A673 (cell line): ENCODE data around the gene EGR1. TPM values are rescaled to one million over a fixed set of nuclear protein-coding genes. Genes with fewer than 3 reads are reported as not detected.

Source experiments
- BruUV-seq: library from RNA; stranded (reverse); fragments of 400-500 nt; replicated peaks from 2 replicates; lab custom pipeline; 2021; lab: Mats Ljungman, UMichigan
- CTCF ChIA-PET: fragments of 300-600 bp; sonication (Branson Sonifier 250); formaldehyde crosslinking; loops from one replicate; lab custom pipeline; 2022; ENCODE audit warnings: antibody characterized with exemption; lab: Charles Lee
- POLR2A ChIA-PET: fragments of 300-600 bp; sonication (Branson Sonifier 250); formaldehyde crosslinking; loops from one replicate; lab custom pipeline; 2022; ENCODE audit warnings: antibody characterized with exemption; ENCODE audit not compliant: low non-redundant PET; lab: Charles Lee
- DNase-seq: peaks from one replicate; pipeline ENCODE4 v3.0.0-alpha.2; 2015; ENCODE audit warnings: low spot score
- H3K27ac ChIP-seq: fragments of 200-600 bp; sonication (generic); 2 replicates; pipeline ENCODE4 v1.5.1; 2016; ENCODE audit warnings: mixed run types, low read depth, mild to moderate bottlenecking, mixed read lengths, antibody characterized with exemption, low read length; ENCODE audit not compliant: poor library complexity, severe bottlenecking
- H3K27me3 ChIP-seq: fragments of 200-600 bp; sonication (generic); replicated peaks from 2 replicates; pipeline ENCODE4 v1.6.1; 2017; ENCODE audit warnings: mixed run types, low read depth, mild to moderate bottlenecking, mixed read lengths, antibody characterized with exemption, low read length; ENCODE audit not compliant: insufficient read depth, poor library complexity
- H3K36me3 ChIP-seq: fragments of 200-600 bp; sonication (generic); 2 replicates; pipeline ENCODE4 v1.6.1; 2016; ENCODE audit warnings: mixed run types, mild to moderate bottlenecking, mixed read lengths, antibody characterized with exemption, low read length; ENCODE audit not compliant: insufficient read depth, poor library complexity, severe bottlenecking
- H3K4me1 ChIP-seq: fragments of 200-600 bp; sonication (generic); 2 replicates; pipeline ENCODE4 v1.6.1; 2017; ENCODE audit warnings: mixed run types, mild to moderate bottlenecking, mixed read lengths, antibody characterized with exemption, low read length; ENCODE audit not compliant: insufficient read depth, poor library complexity, severe bottlenecking
- H3K4me3 ChIP-seq: fragments of 200-600 bp; sonication (generic); 2 replicates; pipeline ENCODE4 v1.5.1; 2016; ENCODE audit warnings: low read depth, mixed run types, mild to moderate bottlenecking, mixed read lengths, low read length; ENCODE audit not compliant: poor library complexity, severe bottlenecking
- H3K9me3 ChIP-seq: fragments of 200-600 bp; sonication (generic); 2 replicates; pipeline ENCODE4 v1.6.1; 2016; ENCODE audit warnings: mixed run types, low read depth, mild to moderate bottlenecking, mixed read lengths, antibody characterized with exemption, low read length; ENCODE audit not compliant: poor library complexity, severe bottlenecking
- CTCF ChIP-seq: fragments of 300-800, 200-600 bp; sonication (generic); conservative IDR thresholded peaks from 2 replicates; pipeline ENCODE4 v1.5.1; 2017; ENCODE audit warnings: low read depth, mild to moderate bottlenecking, antibody characterized with exemption, low read length, moderate library complexity, mixed read lengths
- EZH2 ChIP-seq: fragments of 200-600 bp; sonication (generic); IDR thresholded peaks from 2 replicates; pipeline ENCODE4 v1.6.1; 2017; ENCODE audit warnings: borderline replicate concordance, low read depth, mild to moderate bottlenecking, mixed read lengths, antibody characterized with exemption, low read length; ENCODE audit not compliant: poor library complexity, severe bottlenecking
- intact Hi-C: fragments of 100-400 bp; cut with micrococcal nuclease; formaldehyde crosslinking; loops from one replicate; pipeline ENCODE4 v1.10.0; 2022; ENCODE audit not compliant: unreplicated experiment
- total RNA-seq: library from RNA; stranded (reverse); gene quantifications from 2 replicates; pipeline ENCODE4 v1.2.3, GENCODE V29; 2021

Gene EGR1
- total RNA-seq, 1 experiment from 2014 or later = 64.8 TPM

DNA sequence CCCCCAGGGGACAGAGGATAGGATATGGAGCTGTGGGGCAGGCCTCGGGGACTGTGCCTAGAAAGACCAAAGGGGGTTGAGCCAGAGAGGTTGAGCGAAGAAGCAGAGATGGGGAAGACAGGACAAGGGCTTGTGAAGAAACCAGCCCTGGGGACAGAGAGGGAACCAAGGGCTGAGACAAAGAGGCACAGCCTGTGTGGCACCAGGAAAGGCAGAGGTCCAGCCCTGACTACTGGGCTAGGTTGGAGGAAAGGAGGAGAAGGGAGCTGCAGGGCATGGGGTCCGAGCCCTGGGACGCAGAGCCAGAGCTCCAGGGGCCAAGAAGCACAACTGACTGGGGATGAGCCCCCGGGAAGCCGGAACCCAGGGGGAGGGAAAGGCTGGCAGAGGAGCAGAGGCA is 17.2 kb upstream of the EGR1 start:
- Histone ChIP-seq H3K27me3 (no peaks in the 10 kb centered on the region), H3K4me1 (peaks cover 23% of the 10 kb centered on the region), H3K36me3 (no peaks in the 10 kb centered on the region), H3K9me3 (no peaks in the 10 kb centered on the region), H3K27ac (peak overlapping the region; percentile 73), H3K4me3 (no peak overlapping the region)
- no peak for DNase-seq
- intact Hi-C loops = no loop called here
- TF ChIP-seq EZH2 (no peak), CTCF (no peak)
- no TSS peak for BruUV-seq
- POLR2A ChIA-PET = interaction anchor here (0.6 kb wide), 1 partner anchor 39 kb away, joined by 5 read pairs; no protein-coding TSS in a partner anchor
- CTCF ChIA-PET = no interaction called here

DNA sequence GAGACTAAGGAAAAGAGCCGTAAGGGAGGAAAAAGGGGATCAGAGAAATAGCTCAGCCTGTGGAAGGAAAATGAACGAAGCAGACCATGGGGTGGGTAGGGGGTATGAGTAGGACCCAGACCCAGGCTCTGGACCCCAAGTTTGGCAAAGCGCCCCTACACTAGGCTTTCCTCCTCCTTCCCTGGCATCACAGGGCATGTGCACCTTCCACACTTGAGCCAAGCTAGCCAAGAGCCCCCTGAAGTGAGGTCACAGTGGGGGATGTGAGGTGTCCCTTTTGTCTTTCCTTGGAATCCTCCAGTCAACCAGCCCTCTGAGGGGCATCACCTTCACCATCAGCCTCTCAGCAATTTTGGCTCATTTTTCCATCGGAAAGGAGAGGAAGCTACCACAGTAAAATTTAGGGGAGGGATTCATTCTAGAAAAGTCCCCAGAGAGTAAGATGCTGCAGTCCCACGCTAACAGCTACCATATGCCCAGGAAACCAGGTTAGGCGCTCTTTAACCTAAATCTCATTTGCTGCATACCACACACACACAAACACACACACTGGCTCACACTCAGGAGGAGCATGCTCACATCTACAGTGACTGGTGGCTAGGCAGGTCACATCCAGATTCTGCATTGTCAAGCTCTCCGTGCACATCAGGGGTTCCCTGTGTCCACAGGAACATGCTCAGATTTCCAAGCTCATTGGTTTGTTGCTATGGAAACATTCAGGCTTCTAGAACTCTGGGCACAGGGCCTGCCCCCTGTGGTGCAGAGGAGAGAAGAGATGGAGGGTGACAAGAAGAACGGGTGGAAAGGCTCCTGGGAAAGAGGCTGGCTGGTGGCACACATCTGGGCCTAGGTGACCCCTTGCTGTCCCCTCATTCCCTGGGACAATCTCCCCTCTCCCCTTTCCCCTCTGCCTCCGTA is 16.5 kb upstream of the EGR1 start:
- H3K4me3 ChIP-seq = no peak overlapping the region
- H3K9me3 ChIP-seq = no peaks in the 10 kb centered on the region
- no TSS peak for BruUV-seq
- H3K36me3 ChIP-seq = no peaks in the 10 kb centered on the region
- peak; percentile 95 for DNase-seq
- H3K27me3 ChIP-seq = no peaks in the 10 kb centered on the region
- POLR2A ChIA-PET = interaction anchor here (0.5 to 0.6 kb wide), 3 partner anchors 15 to 102 kb away, joined by 5 to 10 read pairs (median 8); no protein-coding TSS in a partner anchor
- CTCF ChIA-PET = interaction anchor here (0.6 to 2.3 kb wide), 9 partner anchors 10 to 579 kb away, joined by 3 to 27 read pairs (median 4); partner anchors contain the start of genes EGR1 and REEP2
- peak overlapping the region; percentile 73 for H3K27ac ChIP-seq
- intact Hi-C loops = no loop called here
- TF ChIP-seq CTCF (no peak), EZH2 (no peak)
- H3K4me1 ChIP-seq = peaks cover 23% of the 10 kb centered on the region

- ChIA-PET CTCF (interaction anchor here (0.6 to 2.3 kb wide), 11 partner anchors 8 to 143 kb away, joined by 3 to 27 read pairs (median 3); partner anchors contain the start of genes EGR1 and REEP2), POLR2A (interaction anchor here (0.5 to 1.0 kb wide), 3 partner anchors 14 to 101 kb away, joined by 3 to 10 read pairs (median 8); no protein-coding TSS in a partner anchor)
- Histone ChIP-seq H3K27ac (peak overlapping the region; percentile 73), H3K4me3 (peak overlapping the region; percentile 31), H3K27me3 (no peaks in the 10 kb centered on the region), H3K9me3 (no peaks in the 10 kb centered on the region), H3K4me1 (peaks cover 23% of the 10 kb centered on the region), H3K36me3 (no peaks in the 10 kb centered on the region)
- TF ChIP-seq CTCF = peak; percentile 97
- no peak for TF ChIP-seq EZH2
- no TSS peak for BruUV-seq
- intact Hi-C loops = loop anchor here (1.0 to 5.0 kb wide), 2 partner anchors 54 to 98 kb away; no protein-coding TSS in a partner anchor
- DNase-seq = peak; percentile 92
Measured at GRCh38 chr5:138449501-138450239, 15.6 kb upstream of the EGR1 start.
